GM12878 (cell line): ENCODE data around the gene NGF. TPM values are rescaled to one million over a fixed set of nuclear protein-coding genes. Genes with fewer than 3 reads are reported as not detected.

ENCODE experiments used
- ATAC-seq: fragments of 200-7000 bp; cut with Tn5 transposase; 3 replicates; pipeline ENCODE4 v1.9.1; 2020; ENCODE audit warnings: mild to moderate bottlenecking, moderate library complexity
- BruUV-seq: library from RNA; stranded (reverse); fragments of 400-500 nt; replicated peaks from 2 replicates; lab custom pipeline; 2021; lab: Mats Ljungman, UMichigan
- CTCF ChIA-PET: fragments of 300-600 bp; sonication (Branson Sonifier 250); formaldehyde crosslinking; extraction: SDS; loops from one replicate; lab custom pipeline; 2021; ENCODE audit warnings: inconsistent platforms; lab: Yijun Ruan, JAX
- POLR2A ChIA-PET: fragments of 350-600 bp; formaldehyde crosslinking; extraction: SDS; loops from one replicate; lab custom pipeline; 2021; ENCODE audit warnings: inconsistent platforms; lab: Charles Lee
- RAD21 ChIA-PET: fragments of 300-600 bp; sonication (Branson Sonifier 250); formaldehyde crosslinking; loops from one replicate; lab custom pipeline; 2023; ENCODE audit warnings: antibody characterized with exemption; ENCODE audit not compliant: unreplicated experiment; lab: Charles Lee
- SMC1A ChIA-PET: fragments of 300-600 bp; sonication (Branson Sonifier 250); formaldehyde crosslinking; loops from one replicate; lab custom pipeline; 2023; ENCODE audit not compliant: unreplicated experiment, uncharacterized antibody; lab: Charles Lee
- DNase-seq: peaks from one replicate; pipeline ENCODE4 v3.0.0-alpha.2; 2011; ENCODE audit warnings: low read depth, low spot score
- FAIRE-seq: peaks from 3 replicates; lab custom pipeline; 2011; peaks lifted over from hg19 to GRCh38; lab: Jason Lieb, UNC
- H2AFZ ChIP-seq: 2 replicates; pipeline ENCODE4 v1.6.0; 2011; ENCODE audit warnings: low read depth, low read length, control low read depth; ENCODE audit not compliant: control insufficient read depth
- H3K27ac ChIP-seq: 2 replicates; pipeline ENCODE4 v1.5.1; 2011; ENCODE audit warnings: control low read depth; ENCODE audit not compliant: control insufficient read depth, insufficient read depth
- H3K27me3 ChIP-seq, 2 experiments: replicated peaks in 1 of 2; 2 replicates each; pipeline versions ENCODE4 v1.6.0 to v1.6.1; 2011; ENCODE audit warnings: low read length in 1 of 2; ENCODE audit not compliant: control insufficient read depth in 2 of 2, insufficient read depth in 2 of 2
- H3K36me3 ChIP-seq, 2 experiments: 2 replicates each; pipeline ENCODE4 v1.5.1; 2011; ENCODE audit warnings: low read length in 1 of 2; ENCODE audit not compliant: control insufficient read depth in 2 of 2, insufficient read depth in 2 of 2
- H3K4me1 ChIP-seq: 2 replicates; pipeline ENCODE4 v1.6.1; 2011; ENCODE audit warnings: mild to moderate bottlenecking, low read length, moderate library complexity, mixed read lengths; ENCODE audit not compliant: control insufficient read depth, insufficient read depth
- H3K4me2 ChIP-seq: 2 replicates; pipeline ENCODE4 v1.6.0; 2011; ENCODE audit warnings: control low read depth; ENCODE audit not compliant: control insufficient read depth, insufficient read depth
- H3K4me3 ChIP-seq: fragments of 200-600 bp; sonication (generic); 2 replicates; pipeline ENCODE4 v1.5.1; 2016
- H3K79me2 ChIP-seq: 2 replicates; pipeline ENCODE4 v1.6.0; 2011; ENCODE audit warnings: low read length; ENCODE audit not compliant: control insufficient read depth, insufficient read depth
- H3K9ac ChIP-seq: 2 replicates; pipeline ENCODE4 v1.8.0; 2011; ENCODE audit warnings: low read length, control low read depth, mixed read lengths; ENCODE audit not compliant: control insufficient read depth, insufficient read depth
- H3K9me3 ChIP-seq: replicated peaks from 3 replicates; pipeline ENCODE4 v1.5.1; 2011; ENCODE audit warnings: mild to moderate bottlenecking, low read length; ENCODE audit not compliant: control insufficient read depth, insufficient read depth
- H4K20me1 ChIP-seq: 2 replicates; pipeline ENCODE4 v1.6.0; 2011; ENCODE audit not compliant: control insufficient read depth, insufficient read depth
- EED ChIP-seq: sonication (generic); IDR thresholded peaks from 2 replicates; pipeline ENCODE4 v1.6.1; 2016; ENCODE audit warnings: antibody characterized with exemption, low read depth
- FOXM1 ChIP-seq: IDR thresholded peaks from 2 replicates; pipeline ENCODE4 v1.6.1; 2012; ENCODE audit warnings: low read depth, mild to moderate bottlenecking, inconsistent platforms, low read length, moderate library complexity
- JUNB ChIP-seq: IDR thresholded peaks from 2 replicates; pipeline ENCODE4 v1.6.1; 2016; ENCODE audit warnings: antibody characterized with exemption, mild to moderate bottlenecking
- MTA3 ChIP-seq: IDR thresholded peaks from 2 replicates; pipeline ENCODE4 v1.6.1; 2012; ENCODE audit warnings: low read length, inconsistent platforms, borderline replicate concordance
- NFIC ChIP-seq: IDR thresholded peaks from 2 replicates; pipeline ENCODE4 v1.6.1; 2012; ENCODE audit warnings: low read depth, mild to moderate bottlenecking, inconsistent platforms, low read length, moderate library complexity
- NR2C1 ChIP-seq: fragments of 450-650 bp; IDR thresholded peaks from 2 replicates; pipeline ENCODE4 v1.6.1; 2017; ENCODE audit warnings: antibody characterized with exemption, mild to moderate bottlenecking, moderate library complexity
- NR2C2 ChIP-seq: IDR thresholded peaks from 2 replicates; pipeline ENCODE4 v1.6.1; 2011; ENCODE audit warnings: borderline replicate concordance, low read depth; ENCODE audit not compliant: control insufficient read depth, insufficient read length
- NR2F1 ChIP-seq: fragments of 450-650 bp; conservative IDR thresholded peaks from 2 replicates; pipeline ENCODE4 v1.6.1; 2017; ENCODE audit warnings: mild to moderate bottlenecking
- POU2F2 ChIP-seq: IDR thresholded peaks from 3 replicates; pipeline ENCODE4 v1.6.1; 2011; ENCODE audit warnings: low read depth, mild to moderate bottlenecking, low read length, borderline replicate concordance
- PRDM15 ChIP-seq: fragments of 450-650 bp; formaldehyde crosslinking; IDR thresholded peaks from 2 replicates; pipeline ENCODE4 v1.4.0; 2020; ENCODE audit warnings: mild to moderate bottlenecking, moderate library complexity
- RELA ChIP-seq: fragments of 450-650 bp; IDR thresholded peaks from 2 replicates; pipeline ENCODE4 v1.8.0; 2014; ENCODE audit warnings: borderline replicate concordance; ENCODE audit not compliant: partially characterized antibody
- SIN3A ChIP-seq: IDR thresholded peaks from 2 replicates; pipeline ENCODE4 v1.6.1; 2012; ENCODE audit warnings: low read depth, low read length, improper control_type of control experiment
- SP1 ChIP-seq: IDR thresholded peaks from one replicate; pipeline ENCODE4 v1.6.1; 2011; ENCODE audit warnings: low read depth, low read length
- TCF7 ChIP-seq: IDR thresholded peaks from 2 replicates; pipeline ENCODE4 v1.6.1; 2014; ENCODE audit warnings: antibody characterized with exemption, borderline replicate concordance
- YBX1 ChIP-seq: fragments of 450-650 bp; IDR thresholded peaks from 2 replicates; pipeline ENCODE4 v1.6.1; 2016; ENCODE audit warnings: antibody characterized with exemption
- WGBS: methylation state at CpG from one replicate; pipeline ENCODE4 v1.1.6; 2016; ENCODE audit warnings: low lambda C conversion rate; ENCODE audit not compliant: insufficient replicate concordance, insufficient coverage; ENCODE audit errors: missing lambda C conversion rate; 5-methylcytosine and 5-hydroxymethylcytosine counted together
- in situ Hi-C: fragments of 300-500 bp; cut with MboI; formaldehyde crosslinking; loops from 9 replicates; pipeline ENCODE4 v1.14.3; 2018; ENCODE audit warnings: mixed read lengths
- intact Hi-C: fragments of 100-400 bp; cut with micrococcal nuclease; formaldehyde crosslinking; loops from one replicate; pipeline ENCODE4 v1.14.2; 2022; ENCODE audit not compliant: unreplicated experiment
- polyA plus RNA-seq, 11 experiments: library from polyadenylated mRNA; depleted of rRNA in 4 of 11; unstranded in 6 of 11; stranded (reverse) in 5 of 11; fragments of >200 nt; fragmentation: Nextera tagmentation in 4 of 11; fragmentation: Illumina TruSeq in 1 of 11; extraction: Ambion mirVana in 4 of 11; extraction: Trizol in 1 of 11; gene quantifications; 1 replicate in 1 of 11; 2 replicates in 10 of 11; pipeline versions ENCODE4 v1.2.1 to v1.2.3, GENCODE V29; 2011 to 2016; ENCODE audit warnings: inconsistent platforms in 2 of 11, missing spikeins in 2 of 11, low read depth in 1 of 11
- total RNA-seq, 4 experiments: library from RNA; depleted of rRNA in 3 of 4; stranded (reverse); fragments of >200 nt in 3 of 4; fragmentation: Illumina TruSeq in 1 of 4; extraction: Trizol in 1 of 4; gene quantifications; 2 replicates each; pipeline versions ENCODE4 v1.2.1 to v1.2.3, GENCODE V29; 2013 to 2021
- TF ChIP-seq, protein P1 (sequence below): IDR thresholded peaks from 2 replicates; pipeline ENCODE4 v1.6.1; 2011; ENCODE audit warnings: low read depth, low read length, improper control_type of control experiment, borderline replicate concordance
- TF ChIP-seq, protein P2 (sequence below): IDR thresholded peaks from 2 replicates; pipeline ENCODE4 v1.6.1; 2011; ENCODE audit warnings: borderline replicate concordance, low read depth, mild to moderate bottlenecking, moderate library complexity, mixed read lengths, low read length; ENCODE audit not compliant: insufficient read depth; ENCODE audit errors: extremely low read length

The NGF gene
- total and polyA plus RNA-seq, 10 of the 15 experiments (the other 5 are each of a cell fraction or from before 2014, with no cell fraction given): not detected

DNA sequence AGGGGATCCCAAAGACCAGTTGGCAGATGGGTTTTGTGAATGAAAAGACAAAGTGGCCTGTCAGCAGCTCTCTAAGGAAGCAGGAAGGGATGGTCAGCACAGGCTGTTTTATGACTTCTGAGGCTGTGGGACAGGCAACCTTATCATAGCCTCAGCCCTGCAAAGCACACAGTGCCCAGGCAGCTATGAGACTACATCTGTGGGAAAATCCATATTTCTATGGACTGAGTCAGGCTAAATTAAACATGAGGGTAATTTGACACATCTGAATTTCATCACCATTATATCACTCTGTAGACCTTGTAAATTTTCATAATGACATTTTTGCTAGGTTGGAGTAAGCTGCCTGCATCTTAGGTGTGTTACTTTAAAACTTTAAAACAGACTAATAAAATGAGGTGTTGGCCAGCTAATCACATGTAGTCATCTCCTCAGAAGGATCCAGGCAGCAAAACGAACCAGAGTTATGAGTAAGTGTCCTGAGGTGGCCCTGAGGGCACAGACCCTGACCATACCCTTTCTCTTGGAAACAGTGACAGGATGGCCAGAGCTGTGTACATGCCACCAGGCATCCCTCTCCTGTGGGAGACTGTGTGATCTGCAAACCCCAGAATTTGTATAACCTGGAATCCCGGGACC lies 14.6 kb downstream of the NGF start:
- 0% methylated on average over 2 of the region's 2 CpGs for WGBS
- intact Hi-C loops: no loop called here
- TF ChIP-seq NR2C2: no peak
- no peak for TF ChIP-seq POU2F2
- TF ChIP-seq SP1: no peak
- TF ChIP-seq NR2C1: no peak
- TF ChIP-seq EED: no peak
- no peak for TF ChIP-seq MTA3
- TF ChIP-seq FOXM1: no peak
- TF ChIP-seq NFIC: no peak
- no peak for TF ChIP-seq NR2F1
- TF ChIP-seq TCF7: no peak
- no peak for TF ChIP-seq YBX1
- TF ChIP-seq, protein P1, sequence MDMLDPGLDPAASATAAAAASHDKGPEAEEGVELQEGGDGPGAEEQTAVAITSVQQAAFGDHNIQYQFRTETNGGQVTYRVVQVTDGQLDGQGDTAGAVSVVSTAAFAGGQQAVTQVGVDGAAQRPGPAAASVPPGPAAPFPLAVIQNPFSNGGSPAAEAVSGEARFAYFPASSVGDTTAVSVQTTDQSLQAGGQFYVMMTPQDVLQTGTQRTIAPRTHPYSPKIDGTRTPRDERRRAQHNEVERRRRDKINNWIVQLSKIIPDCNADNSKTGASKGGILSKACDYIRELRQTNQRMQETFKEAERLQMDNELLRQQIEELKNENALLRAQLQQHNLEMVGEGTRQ: no peak
- no peak for TF ChIP-seq PRDM15 (CRISPR knock-in tag)
- TF ChIP-seq SIN3A: no peak
- TF ChIP-seq JUNB: no peak
- TF ChIP-seq RELA: no peak
- TF ChIP-seq, protein P2, sequence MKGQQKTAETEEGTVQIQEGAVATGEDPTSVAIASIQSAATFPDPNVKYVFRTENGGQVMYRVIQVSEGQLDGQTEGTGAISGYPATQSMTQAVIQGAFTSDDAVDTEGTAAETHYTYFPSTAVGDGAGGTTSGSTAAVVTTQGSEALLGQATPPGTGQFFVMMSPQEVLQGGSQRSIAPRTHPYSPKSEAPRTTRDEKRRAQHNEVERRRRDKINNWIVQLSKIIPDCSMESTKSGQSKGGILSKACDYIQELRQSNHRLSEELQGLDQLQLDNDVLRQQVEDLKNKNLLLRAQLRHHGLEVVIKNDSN: no peak

More for the DNA sequence above, 14.6 kb downstream of the NGF start:
- Histone ChIP-seq H4K20me1 (no peaks in the 10 kb centered on the region), H3K4me3 (no peak overlapping the region), H3K27ac (no peak overlapping the region), H3K9me3 (no peaks in the 10 kb centered on the region), H3K9ac (no peak overlapping the region), H3K4me1 (no peaks in the 10 kb centered on the region), H3K4me2 (no peak overlapping the region), H3K27me3 (no peaks in the 10 kb centered on the region), H2AFZ (no peak overlapping the region), H3K36me3 (no peaks in the 10 kb centered on the region), H3K79me2 (no peaks in the 10 kb centered on the region)
- no peak for ATAC-seq
- CTCF ChIA-PET: no interaction called here
- in situ Hi-C loops: no loop called here
- RAD21 ChIA-PET: no interaction called here
- POLR2A ChIA-PET: no interaction called here
- no peak for DNase-seq
- FAIRE-seq: no peak
- SMC1A ChIA-PET: interaction anchor here (1.3 kb wide), 1 partner anchor 51 kb away, joined by 3 read pairs; no protein-coding TSS in a partner anchor
- no TSS peak for BruUV-seq
